H1 (cell line): ENCODE measurements around the gene PLCB3. TPM values are rescaled to one million over a fixed set of nuclear protein-coding genes. Genes with fewer than 3 reads are reported as not detected.

ENCODE experiments used
- CTCF ChIA-PET: fragments of 300-600 bp; sonication (Branson Sonifier 250); formaldehyde crosslinking; loops from one replicate; lab custom pipeline; 2021; ENCODE audit not compliant: partially characterized antibody; lab: Charles Lee
- POLR2A ChIA-PET: fragments of 300-600 bp; sonication (Branson Sonifier 250); formaldehyde crosslinking; loops from one replicate; lab custom pipeline; 2021; ENCODE audit warnings: inconsistent platforms; ENCODE audit not compliant: partially characterized antibody; lab: Charles Lee
- DNase-seq, 2 experiments: peaks; one replicate each; pipeline versions ENCODE4 v3.0.0 to v3.0.0-alpha.2; 2010 to 2022; ENCODE audit warnings: low spot score in 2 of 2, low read depth in 1 of 2, mixed read lengths in 1 of 2
- FAIRE-seq: peaks from 2 replicates; lab custom pipeline; 2011; peaks lifted over from hg19 to GRCh38; lab: Jason Lieb, UNC
- H2AFZ ChIP-seq: 2 replicates; pipeline ENCODE4 v1.8.1; 2012; ENCODE audit warnings: low read length, inconsistent platforms
- H2AK5ac ChIP-seq: 2 replicates; pipeline ENCODE4 v1.6.1; 2013; ENCODE audit warnings: low read depth, low read length
- H2BK120ac ChIP-seq: replicated peaks from 2 replicates; pipeline ENCODE3; 2013; ENCODE audit warnings: low read depth, low read length, inconsistent platforms
- H2BK12ac ChIP-seq: 2 replicates; pipeline ENCODE4 v1.6.1; 2013; ENCODE audit warnings: low read depth, low read length
- H2BK15ac ChIP-seq: 2 replicates; pipeline ENCODE4 v1.6.1; 2013; ENCODE audit warnings: low read length
- H2BK20ac ChIP-seq: 2 replicates; pipeline ENCODE4 v1.6.1; 2013; ENCODE audit warnings: low read length
- H2BK5ac ChIP-seq: 2 replicates; pipeline ENCODE4 v1.6.1; 2013; ENCODE audit warnings: low read depth, low read length
- H3K14ac ChIP-seq: 2 replicates; pipeline ENCODE4 v1.6.1; 2013; ENCODE audit warnings: inconsistent platforms; ENCODE audit not compliant: insufficient read length
- H3K18ac ChIP-seq: 2 replicates; pipeline ENCODE4 v1.6.1; 2013; ENCODE audit warnings: low read length; ENCODE audit errors: extremely low read depth
- H3K23ac ChIP-seq: 2 replicates; pipeline ENCODE4 v1.6.1; 2013; ENCODE audit warnings: inconsistent platforms; ENCODE audit not compliant: insufficient read length
- H3K23me2 ChIP-seq: 2 replicates; pipeline ENCODE4 v1.6.1; 2013; ENCODE audit warnings: low read depth, low read length
- H3K27ac ChIP-seq: 2 replicates; pipeline ENCODE4 v1.6.1; 2011; ENCODE audit warnings: low read depth, low read length, inconsistent platforms
- H3K27me3 ChIP-seq, 4 experiments: replicated peaks in 1 of 4; 1 replicate in 1 of 4; 2 replicates in 3 of 4; pipeline versions ENCODE4 v1.6.1 to v1.8.1; 2011 to 2013; ENCODE audit warnings: low read length in 3 of 4, mild to moderate bottlenecking in 3 of 4, inconsistent platforms in 2 of 4, mixed read lengths in 2 of 4, moderate library complexity in 1 of 4; ENCODE audit not compliant: control insufficient read depth in 3 of 4, insufficient read depth in 3 of 4; ENCODE audit errors: extremely low read depth in 1 of 4
- H3K36me3 ChIP-seq, 4 experiments: 2 replicates each; pipeline versions ENCODE4 v1.6.1 to v1.8.1; 2011 to 2013; ENCODE audit warnings: mild to moderate bottlenecking in 4 of 4, low read length in 3 of 4, moderate library complexity in 2 of 4, control low read depth in 1 of 4, inconsistent platforms in 1 of 4; ENCODE audit not compliant: insufficient read depth in 4 of 4, control insufficient read depth in 2 of 4
- H3K4ac ChIP-seq: replicated peaks from 2 replicates; pipeline ENCODE3; 2013; ENCODE audit warnings: low read length, low read depth, mixed read lengths, inconsistent platforms; ENCODE audit not compliant: insufficient read length
- H3K4me1 ChIP-seq, 4 experiments: replicated peaks in 1 of 4; 1 replicate in 1 of 4; 2 replicates in 3 of 4; pipeline versions ENCODE4 v1.6.1 to v1.8.1; 2011 to 2013; ENCODE audit warnings: low read length in 3 of 4, inconsistent platforms in 2 of 4, mixed read lengths in 1 of 4; ENCODE audit not compliant: insufficient read depth in 4 of 4, control insufficient read depth in 3 of 4
- H3K4me2 ChIP-seq, 2 experiments: 2 replicates each; pipeline versions ENCODE4 v1.6.1 to v1.8.1; 2011 to 2013; ENCODE audit warnings: low read depth in 2 of 2, low read length in 2 of 2, control low read depth in 1 of 2, inconsistent platforms in 1 of 2, mild to moderate bottlenecking in 1 of 2; ENCODE audit not compliant: insufficient read depth in 1 of 2
- H3K4me3 ChIP-seq, 4 experiments: fragments of 200-600, 300-600 bp in 1 of 4; sonication (generic), shearing (Covaris generic), sonication (Bioruptor Twin) in 1 of 4; 2 replicates each; pipeline versions ENCODE4 v1.5.1 to v1.8.1; 2011 to 2016; ENCODE audit warnings: low read length in 4 of 4, low read depth in 3 of 4, control low read depth in 2 of 4, inconsistent platforms in 2 of 4, mild to moderate bottlenecking in 2 of 4, mixed read lengths in 1 of 4, moderate library complexity in 1 of 4; ENCODE audit not compliant: insufficient read depth in 2 of 4; ENCODE audit errors: extremely low read depth in 1 of 4
- H3K56ac ChIP-seq: replicated peaks from 2 replicates; pipeline ENCODE3; 2013; ENCODE audit warnings: low read depth, mild to moderate bottlenecking, mixed read lengths, low read length, inconsistent platforms; ENCODE audit not compliant: insufficient read length
- H3K79me1 ChIP-seq: 2 replicates; pipeline ENCODE4 v1.6.1; 2013; ENCODE audit warnings: low read depth, low read length, control low read depth
- H3K79me2 ChIP-seq, 2 experiments: 2 replicates each; pipeline versions ENCODE4 v1.6.1 to v1.8.1; 2012 to 2013; ENCODE audit warnings: low read length in 2 of 2, mild to moderate bottlenecking in 2 of 2, inconsistent platforms in 1 of 2; ENCODE audit not compliant: insufficient read depth in 2 of 2, control insufficient read depth in 1 of 2
- H3K9ac ChIP-seq, 4 experiments: replicated peaks in 1 of 4; 1 replicate in 1 of 4; 2 replicates in 3 of 4; pipeline versions ENCODE4 v1.6.1 to v1.8.1; 2011 to 2013; ENCODE audit warnings: low read depth in 3 of 4, low read length in 3 of 4, control low read depth in 2 of 4, mild to moderate bottlenecking in 2 of 4, moderate library complexity in 2 of 4, inconsistent platforms in 1 of 4; ENCODE audit errors: extremely low read depth in 1 of 4
- H3K9me3 ChIP-seq, 2 experiments: 2 replicates each; pipeline versions ENCODE4 v1.6.1 to v1.8.1; 2012 to 2013; ENCODE audit warnings: mild to moderate bottlenecking in 2 of 2, moderate library complexity in 2 of 2, control low read depth in 1 of 2, inconsistent platforms in 1 of 2, low read depth in 1 of 2, low read length in 1 of 2, mixed read lengths in 1 of 2; ENCODE audit not compliant: insufficient read depth in 2 of 2
- H4K20me1 ChIP-seq, 2 experiments: replicated peaks in 1 of 2; 2 replicates each; pipeline versions ENCODE3 to v1.8.1; 2011 to 2013; ENCODE audit warnings: inconsistent platforms in 2 of 2, low read length in 2 of 2, mild to moderate bottlenecking in 1 of 2; ENCODE audit not compliant: insufficient read depth in 2 of 2, control insufficient read depth in 1 of 2
- H4K5ac ChIP-seq: 2 replicates; pipeline ENCODE4 v1.6.1; 2013; ENCODE audit warnings: low read length, low read depth, mixed read lengths, inconsistent platforms; ENCODE audit not compliant: insufficient read length
- H4K8ac ChIP-seq: 2 replicates; pipeline ENCODE4 v1.8.0; 2013; ENCODE audit warnings: mild to moderate bottlenecking, moderate library complexity, low read length, inconsistent platforms; ENCODE audit not compliant: insufficient read depth; ENCODE audit errors: extremely low read depth
- H4K91ac ChIP-seq: replicated peaks from 2 replicates; pipeline ENCODE3; 2013; ENCODE audit warnings: low read length, mixed read lengths, inconsistent platforms; ENCODE audit not compliant: insufficient read length
- CHD1 ChIP-seq: IDR thresholded peaks from 2 replicates; pipeline ENCODE4 v1.6.1; 2012; ENCODE audit warnings: low read depth, low read length, improper control_type of control experiment
- HDAC6 ChIP-seq: IDR thresholded peaks from one replicate; pipeline ENCODE4 v1.7.1; 2012; ENCODE audit warnings: low read depth, mild to moderate bottlenecking, inconsistent platforms, low read length, moderate library complexity
- TAF1 ChIP-seq: IDR thresholded peaks from 2 replicates; pipeline ENCODE4 v1.6.1; 2011; ENCODE audit warnings: mild to moderate bottlenecking, low read depth, low read length
- TCF12 ChIP-seq: IDR thresholded peaks from 2 replicates; pipeline ENCODE4 v1.6.1; 2011; ENCODE audit warnings: low read depth, mild to moderate bottlenecking, low read length
- WGBS, 2 experiments: shearing (Covaris generic) in 1 of 2; methylation state at CpG; one replicate each; pipeline versions ENCODE4 v1.1.6 to v1.1.7; 2013 to 2015; ENCODE audit warnings: low lambda C conversion rate in 2 of 2, mixed read lengths in 2 of 2, inconsistent platforms in 1 of 2, low coverage in 1 of 2, missing lambda C conversion rate in 1 of 2; ENCODE audit not compliant: insufficient replicate concordance in 2 of 2, insufficient coverage in 1 of 2, insufficient read length in 1 of 2; ENCODE audit errors: extremely low coverage in 1 of 2, missing lambda C conversion rate in 1 of 2; 5-methylcytosine and 5-hydroxymethylcytosine counted together
- polyA plus RNA-seq, 7 experiments: library from polyadenylated mRNA; depleted of rRNA in 3 of 7; stranded (reverse) in 5 of 7; unstranded in 2 of 7; fragments of >200 nt in 5 of 7; fragments of 200-250 nt in 2 of 7; gene quantifications; 1 replicate in 5 of 7; 2 replicates in 1 of 7; 4 replicates in 1 of 7; pipeline versions ENCODE4 v1.2.1 to v1.2.3, GENCODE V29; 2011 to 2013; ENCODE audit warnings: missing spikeins in 2 of 7, mixed read lengths in 2 of 7
- total RNA-seq: library from RNA; stranded (reverse); fragmentation: NEBNext Ultra II Directional; extraction: Animal tissue kit (Norgen Biotek cat#: 25700); gene quantifications from 2 replicates; pipeline ENCODE4 v1.2.1, GENCODE V29; 2021

PLCB3 gene
- total and polyA plus RNA-seq, 2 of the 8 experiments (the other 6 are each of a cell fraction or from before 2014, with no cell fraction given): 47.2 to 104 TPM

DNA sequence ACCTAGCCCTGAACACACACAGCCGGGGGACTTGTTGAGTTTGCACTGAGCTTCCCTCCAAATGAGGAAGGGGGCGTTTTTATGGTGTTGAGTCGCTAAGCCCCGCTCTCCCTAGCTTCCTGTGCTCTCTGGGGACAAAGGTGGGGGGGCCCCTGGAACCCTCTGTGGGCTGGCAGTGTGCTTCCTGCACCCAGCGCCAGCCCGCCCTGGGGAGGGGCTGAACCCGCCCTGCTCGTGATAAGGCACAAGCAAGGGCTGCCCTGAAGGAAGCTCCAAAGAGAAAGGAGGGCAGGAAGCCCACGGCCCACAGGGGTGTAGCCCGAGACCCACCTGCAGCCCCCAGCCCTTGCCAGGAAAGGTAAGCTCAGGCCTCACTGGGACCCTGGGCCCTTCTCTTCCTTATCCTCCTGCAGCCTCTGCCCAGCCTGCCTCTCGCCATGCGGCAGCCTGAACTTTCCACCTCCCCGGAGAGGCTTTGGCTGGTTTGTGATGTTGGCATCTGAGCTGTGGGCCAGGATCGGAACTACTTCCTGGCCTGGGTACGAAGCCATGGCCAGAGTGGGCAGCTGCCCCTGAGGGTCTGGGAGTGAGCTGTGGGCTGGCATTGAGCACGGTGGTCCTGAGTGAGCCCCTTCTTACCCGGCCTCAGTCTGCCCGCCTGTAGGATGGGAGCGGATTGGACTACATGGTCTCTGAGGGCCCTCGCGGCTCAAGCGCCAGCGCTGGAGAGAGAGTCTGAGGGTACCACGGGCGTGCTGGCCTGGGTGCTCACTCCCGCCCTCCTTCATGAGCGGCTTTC lies 44.7 kb upstream of the PLCB3 start, which contains the start of gene FERMT3:
Gene FERMT3, plus strand, starts transcription at position 265 of the 799 bp plus-strand sequence. CDS start 644 bp downstream, outside the sequence.
- H2BK15ac ChIP-seq: no peak within 1 kb of the TSS
- no peaks in the 10 kb centered on the region; a peak in 1 of 7 replicates for H3K27me3 ChIP-seq
- no peak within 1 kb of the TSS for H3K4me2 ChIP-seq
- H3K4me3 ChIP-seq: no peak within 1 kb of the TSS
- H3K56ac ChIP-seq: no peak within 1 kb of the TSS
- ChIA-PET CTCF (interaction anchor here (0.7 to 7.4 kb wide), 24 partner anchors 9 to 272 kb away, joined by 3 to 68 read pairs (median 5); partner anchors contain the start of genes CCDC88B, DNAJC4, NUDT22 and PLCB3), POLR2A (interaction anchor here (0.6 to 18.4 kb wide), 20 partner anchors 10 to 443 kb away, joined by 3 to 253 read pairs (median 4); partner anchors contain the start of genes ESRRA, GPR137, NUDT22 and PLCB3)
- FAIRE-seq (no peak), DNase-seq (no peak)
- H3K23ac ChIP-seq: no peak within 1 kb of the TSS
- no peak within 1 kb of the TSS for H3K14ac ChIP-seq
- TF ChIP-seq TCF12 (no peak), CHD1 (no peak), HDAC6 (no peak), TAF1 (no peak)
- no peak within 1 kb of the TSS for H3K4ac ChIP-seq
- no peak within 1 kb of the TSS for H4K5ac ChIP-seq
- H3K9ac ChIP-seq: no peak within 1 kb of the TSS; a peak in 1 of 7 replicates
- peaks cover 0 to 5% (median 0%) of the 10 kb centered on the region in 4 experiments; a peak in 3 of 7 replicates for H3K4me1 ChIP-seq
- no peak within 1 kb of the TSS for H3K18ac ChIP-seq
- no peak within 1 kb of the TSS for H2BK20ac ChIP-seq
- H2AFZ ChIP-seq: no peak within 1 kb of the TSS
- 92% methylated on average over 26 of the region's 27 CpGs; no CpG with 5 or more reads in 1 of the 2 experiments for WGBS, 2 experiments
- no peaks in the 10 kb centered on the region for H3K79me1 ChIP-seq
- no peaks in the 10 kb centered on the region for H3K79me2 ChIP-seq
- peaks cover 5 to 14% of the 10 kb centered on the region in 2 experiments for H4K20me1 ChIP-seq
- H2BK120ac ChIP-seq: no peak within 1 kb of the TSS
- peak within 1 kb of the TSS; percentile 16 for H2BK5ac ChIP-seq
- H3K9me3 ChIP-seq: no peaks in the 10 kb centered on the region
- peaks cover 27 to 46% (median 36%) of the 10 kb centered on the region in 4 experiments for H3K36me3 ChIP-seq
- H2BK12ac ChIP-seq: no peak within 1 kb of the TSS
- no peak within 1 kb of the TSS for H4K91ac ChIP-seq
- H3K23me2 ChIP-seq: no peaks in the 10 kb centered on the region
- peak within 1 kb of the TSS; percentile 29; the same call in 1 of the 2 replicates for H3K27ac ChIP-seq
- no peak within 1 kb of the TSS for H2AK5ac ChIP-seq
- peak within 1 kb of the TSS; percentile 76 for H4K8ac ChIP-seq
